WI38 (cell line): ENCODE data around the gene SF3B6.

Experiments used
- H3K4me3 ChIP-seq: 2 replicates; pipeline ENCODE4 v1.5.1; 2011; ENCODE audit warnings: low read depth, mild to moderate bottlenecking, control low read depth, low read length
- CTCF ChIP-seq: IDR thresholded peaks from 2 replicates; pipeline ENCODE4 v1.5.1; 2012; ENCODE audit warnings: low read depth, mild to moderate bottlenecking, control low read depth, low read length

Gene SF3B6

GRCh38 chr2:24075915-24076848, at the start of gene SF3B6:
SF3B6 (minus strand) TSS chr2:24076326; CDS start chr2:24076229, 97 bp downstream.
- TF ChIP-seq CTCF = no peak
- peak within 1 kb of the TSS; percentile 94 for H3K4me3 ChIP-seq

- no peak for TF ChIP-seq CTCF
These were observed 47.9 kb upstream of the SF3B6 start for GRCh38 chr2:24123922-24124580.

GRCh38 chr2:24123195-24123921, 47.2 kb upstream of the SF3B6 start, which contains the start of the genes FAM228B and PFN4:
FAM228B (plus strand) TSS chr2:24123469; CDS start chr2:24124362, 893 bp downstream.
PFN4 (minus strand) TSS chr2:24123334; CDS start chr2:24122535, 799 bp downstream.
- H3K4me3 ChIP-seq = peak within 1 kb of the TSS; percentile 75
- TF ChIP-seq CTCF = no peak

More at GRCh38 chr2:24123922-24124580, 47.9 kb upstream of the SF3B6 start:
- H3K4me3 ChIP-seq = peak overlapping the region; percentile 75

GRCh38 chr2:24122366-24123194, 46.5 kb upstream of the SF3B6 start:
- no peak for TF ChIP-seq CTCF
- peak overlapping the region; percentile 75 for H3K4me3 ChIP-seq

GRCh38 chr2:24121469-24121868, 45.3 kb upstream of the SF3B6 start:
- H3K4me3 ChIP-seq = no peak overlapping the region
- TF ChIP-seq CTCF = no peak

- no peak for TF ChIP-seq CTCF
- H3K4me3 ChIP-seq = no peak overlapping the region
These were observed 44.9 kb upstream of the SF3B6 start for GRCh38 chr2:24121066-24121465.
